ENCODE data around the gene TRIM45. TPM values are rescaled to one million over a fixed set of nuclear protein-coding genes. Genes with fewer than 3 reads are reported as not detected.
A peak's percentile ranks its signal among the peaks of the same experiment; 100 is the strongest.
"Not testable (repeated sequence)": the region's sequence is repeated elsewhere in the genome, so short reads cannot be mapped to it uniquely, and the experiment has no call there.

TRIM45 gene, protein sequence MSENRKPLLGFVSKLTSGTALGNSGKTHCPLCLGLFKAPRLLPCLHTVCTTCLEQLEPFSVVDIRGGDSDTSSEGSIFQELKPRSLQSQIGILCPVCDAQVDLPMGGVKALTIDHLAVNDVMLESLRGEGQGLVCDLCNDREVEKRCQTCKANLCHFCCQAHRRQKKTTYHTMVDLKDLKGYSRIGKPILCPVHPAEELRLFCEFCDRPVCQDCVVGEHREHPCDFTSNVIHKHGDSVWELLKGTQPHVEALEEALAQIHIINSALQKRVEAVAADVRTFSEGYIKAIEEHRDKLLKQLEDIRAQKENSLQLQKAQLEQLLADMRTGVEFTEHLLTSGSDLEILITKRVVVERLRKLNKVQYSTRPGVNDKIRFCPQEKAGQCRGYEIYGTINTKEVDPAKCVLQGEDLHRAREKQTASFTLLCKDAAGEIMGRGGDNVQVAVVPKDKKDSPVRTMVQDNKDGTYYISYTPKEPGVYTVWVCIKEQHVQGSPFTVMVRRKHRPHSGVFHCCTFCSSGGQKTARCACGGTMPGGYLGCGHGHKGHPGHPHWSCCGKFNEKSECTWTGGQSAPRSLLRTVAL
- total RNA-seq: 1 to 10 TPM; 3.1 to 3.9 TPM
- long read RNA-seq, donor 1, partial matches to known transcripts: 0 of 2 reads
- long read RNA-seq, donor 1, other reads (novel, unspliced or antisense): 1 of 2 reads
- long read RNA-seq, donor 2, partial matches to known transcripts: 1 of 9 reads
- long read RNA-seq, donor 2, other reads (novel, unspliced or antisense): 7 of 9 reads

DNA sequence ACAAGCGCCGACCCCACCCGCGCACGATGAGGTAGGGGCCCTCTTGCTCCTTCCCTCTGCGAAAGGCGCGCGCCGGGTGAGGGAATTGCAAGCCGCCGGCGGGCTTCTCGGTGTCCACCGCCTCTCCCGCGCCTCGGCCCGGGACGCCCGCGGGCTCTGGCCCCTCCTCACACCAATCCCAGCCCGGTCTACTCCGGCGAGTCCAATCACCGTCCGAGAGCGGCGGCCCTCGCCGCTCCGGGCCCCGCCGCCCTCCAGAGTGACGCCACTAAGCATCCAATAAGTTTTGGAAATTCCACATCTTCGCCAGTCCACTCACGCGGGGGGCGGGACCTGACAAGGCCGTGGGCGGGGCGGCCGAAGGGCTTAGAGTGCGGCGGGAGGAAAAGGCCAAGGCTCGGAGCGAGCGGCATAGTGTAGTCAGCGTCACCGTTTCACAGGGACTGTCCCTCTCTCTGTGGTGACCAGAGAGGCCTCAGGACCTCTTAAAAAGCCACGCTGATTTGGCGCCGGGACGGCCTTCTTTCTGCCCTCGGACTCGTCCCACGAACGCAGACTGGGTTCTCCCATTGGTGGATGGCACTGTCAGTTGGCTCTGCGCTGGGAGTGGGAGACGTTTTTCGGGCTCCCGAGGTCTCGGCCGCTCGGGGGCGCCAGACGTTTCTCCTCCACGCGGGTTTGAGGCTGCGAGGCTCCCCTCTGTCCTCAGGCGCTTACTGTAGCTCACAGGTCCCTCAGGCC is at the start of gene TRIM45:
Gene TRIM45 (minus strand): TSS at position 161 of the 741 bp plus-strand sequence. CDS start 548 bp downstream, outside the sequence.
- DNase-seq (ENCODE audit: low spot score): peak; percentile 99
- intact Hi-C loops (cut with DNase I): no loop called here

DNA sequence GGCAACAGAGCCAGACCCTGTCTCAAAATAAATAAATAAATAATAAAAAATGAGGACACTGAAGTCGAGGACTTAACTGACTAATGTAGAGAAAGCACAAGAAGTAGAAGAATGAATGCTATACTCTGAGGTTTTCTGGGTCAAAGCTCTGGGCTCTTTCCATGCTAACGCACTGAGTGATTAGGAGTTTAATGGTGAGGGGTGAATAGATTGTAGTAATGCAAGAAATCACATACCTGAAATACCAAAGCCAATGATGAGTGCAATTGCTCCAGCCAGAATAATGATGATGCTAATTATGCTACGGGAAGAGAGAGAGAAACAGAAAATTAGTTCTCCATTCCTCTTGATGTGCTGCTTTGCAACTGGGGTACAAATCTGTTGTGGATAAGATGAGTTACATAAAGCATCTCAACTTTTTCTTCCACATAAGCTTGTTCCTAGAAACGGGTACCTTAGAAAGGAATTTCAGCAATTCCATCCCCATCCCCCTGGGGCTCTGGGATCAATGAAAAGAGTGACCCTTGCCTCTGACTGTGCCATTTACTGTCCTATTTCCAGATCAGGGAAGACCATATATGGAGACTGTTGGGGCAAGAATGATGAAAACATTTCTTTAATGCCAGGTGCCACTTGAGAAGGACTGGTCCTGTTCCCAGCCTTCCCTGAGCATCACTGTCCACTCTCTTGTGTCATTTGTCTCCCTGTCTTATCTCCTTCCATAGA is 48.5 kb upstream of the TRIM45 start:
- intact Hi-C loops (cut with DNase I): no loop called here
- DNase-seq (ENCODE audit: low spot score): no peak

DNA sequence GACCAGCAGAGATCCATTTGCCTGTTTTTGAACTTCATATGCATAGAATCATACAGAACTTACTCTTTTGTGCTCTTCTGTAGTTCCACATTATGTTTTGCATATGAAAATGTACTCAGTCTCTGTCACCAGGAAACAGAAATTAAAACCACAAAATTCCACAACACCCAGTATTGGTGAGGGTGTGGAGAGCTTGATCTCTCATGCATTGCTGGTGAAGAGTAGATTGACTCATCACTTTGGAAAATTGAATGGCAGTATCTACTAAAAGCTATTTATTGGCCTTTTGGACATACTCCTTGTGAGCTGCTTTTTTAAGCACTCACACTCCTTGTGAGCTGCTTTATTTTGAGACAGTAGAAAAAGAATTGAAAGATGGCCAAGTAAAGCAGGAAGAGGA is 45.9 kb upstream of the TRIM45 start:
- intact Hi-C loops (cut with DNase I): no loop called here
- DNase-seq (ENCODE audit: low spot score): no peak

DNA sequence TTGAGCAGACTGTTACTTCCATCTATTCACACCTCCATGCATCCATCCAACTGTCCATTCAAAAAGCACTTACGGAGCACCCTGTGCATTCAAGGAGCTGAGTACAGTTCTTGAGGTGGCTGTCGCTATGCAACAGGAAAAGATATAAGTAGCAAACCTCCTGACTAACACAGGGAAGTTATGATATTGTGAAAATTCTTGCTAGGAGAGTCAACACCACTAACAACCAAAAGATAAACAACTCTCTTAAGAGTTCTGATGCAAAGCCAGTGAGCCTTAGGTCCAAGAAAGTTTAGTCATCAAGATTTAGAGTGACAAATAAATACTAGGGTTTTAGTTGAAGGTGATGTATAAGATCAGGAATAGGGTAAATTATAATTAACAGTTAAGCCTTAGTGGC is 44.5 kb upstream of the TRIM45 start:
- no peak for DNase-seq (ENCODE audit: low spot score)
- intact Hi-C loops (cut with DNase I): no loop called here

DNA sequence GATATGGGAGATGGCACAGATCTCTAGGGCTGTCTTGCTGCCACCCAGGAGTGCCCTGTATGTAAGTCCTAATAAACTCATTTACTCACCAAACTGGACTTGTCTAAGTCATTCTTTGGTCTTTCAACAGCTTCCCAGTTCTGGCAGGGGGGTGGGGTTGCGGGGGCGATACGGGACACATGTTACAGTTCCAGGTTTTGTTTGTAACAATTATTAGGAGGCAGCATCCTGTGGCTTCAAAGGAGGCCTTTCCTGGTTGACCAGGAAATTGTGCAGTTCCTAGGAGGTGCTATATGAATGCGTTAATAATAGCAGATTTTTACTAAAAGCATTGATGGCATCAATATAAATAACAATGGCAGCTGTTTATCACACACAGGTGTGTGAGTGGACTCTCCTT is 42.7 kb upstream of the TRIM45 start:
- DNase-seq (ENCODE audit: low spot score): no peak
- intact Hi-C loops (cut with DNase I): no loop called here

DNA sequence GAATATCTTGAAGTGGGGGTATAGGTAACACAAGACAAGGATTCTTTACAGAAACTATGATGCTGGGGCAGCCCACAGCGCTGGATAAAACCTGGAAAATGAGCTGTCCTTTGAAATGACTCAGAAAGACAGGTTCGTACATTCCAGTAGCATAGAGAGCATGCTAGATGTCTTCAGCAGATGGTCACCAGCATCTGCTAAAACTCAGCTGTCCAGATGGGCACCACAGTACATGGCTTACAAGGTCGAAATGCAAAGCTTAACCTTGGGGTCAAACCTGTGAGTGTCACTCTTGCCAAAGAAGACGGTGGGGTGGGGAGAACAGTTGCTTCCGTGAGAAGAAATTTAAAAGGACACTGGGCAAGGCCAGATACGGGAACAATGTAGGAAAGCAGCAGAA is 41.3 kb upstream of the TRIM45 start:
- no peak for DNase-seq (ENCODE audit: low spot score)
- intact Hi-C loops (cut with DNase I): no loop called here

DNA sequence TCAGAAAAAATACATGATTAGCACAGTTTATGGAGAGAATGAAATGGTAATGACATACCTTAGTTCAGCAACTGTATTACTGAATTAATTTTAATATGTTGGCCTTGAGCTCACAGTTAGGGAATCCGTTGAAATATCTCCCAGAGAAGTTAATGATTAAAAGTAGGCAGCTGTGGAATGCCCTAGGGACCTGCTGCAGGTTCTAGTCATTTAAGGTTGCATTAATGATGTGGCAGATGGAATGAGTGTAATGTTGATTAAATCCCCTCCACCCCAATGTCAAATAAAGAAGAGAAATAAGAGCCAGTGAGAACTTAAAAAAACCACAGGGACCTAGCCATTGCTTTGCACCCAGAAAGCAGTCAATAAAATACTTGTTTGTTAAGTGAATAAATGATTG is 40.3 kb upstream of the TRIM45 start:
- intact Hi-C loops (cut with DNase I): no loop called here
- no peak for DNase-seq (ENCODE audit: low spot score)

DNA sequence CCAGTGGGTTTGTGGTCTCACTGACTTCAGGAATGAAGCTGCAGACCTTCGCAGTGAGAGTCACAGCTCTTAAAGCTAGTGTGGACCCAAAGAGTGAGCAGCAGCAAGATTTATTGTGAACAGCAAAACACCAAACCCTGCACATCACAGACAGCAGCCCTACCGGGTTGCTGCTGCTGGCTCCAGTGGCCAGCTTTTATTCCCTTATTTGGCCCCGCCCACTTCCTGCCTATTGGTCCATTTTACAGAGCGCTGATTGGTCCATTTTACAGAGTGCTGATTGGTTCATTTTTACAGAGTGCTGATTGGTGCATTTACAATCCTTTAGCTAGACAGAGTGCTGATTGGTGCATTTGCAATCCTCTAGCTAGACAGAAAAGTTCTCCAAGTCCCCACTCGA is 29.8 kb upstream of the TRIM45 start:
- intact Hi-C loops (cut with DNase I): not testable (repeated sequence)

DNA sequence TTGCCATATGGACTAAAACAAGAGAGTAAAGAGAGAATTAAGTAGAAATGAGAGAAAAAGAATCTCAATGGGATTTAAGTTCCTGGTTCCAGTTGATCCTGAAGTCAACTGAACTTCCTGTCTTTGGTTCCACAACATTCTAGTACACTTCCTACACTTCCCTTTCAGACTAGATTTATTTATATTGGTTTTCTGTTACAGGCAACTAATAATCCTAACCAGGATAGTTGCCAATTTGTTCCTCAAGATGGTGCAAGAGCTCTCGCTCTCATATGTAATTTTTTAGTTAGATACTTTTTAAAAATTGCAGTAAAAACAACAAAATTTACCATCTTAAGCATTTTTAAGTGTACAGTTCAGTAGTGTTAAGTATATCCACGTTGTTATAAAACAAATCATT is 28.8 kb upstream of the TRIM45 start:
- DNase-seq (ENCODE audit: low spot score): no peak
- intact Hi-C loops (cut with DNase I): no loop called here

More for the DNA sequence above, 29.8 kb upstream of the TRIM45 start:
- not testable (repeated sequence) for DNase-seq (ENCODE audit: low spot score)

DNA sequence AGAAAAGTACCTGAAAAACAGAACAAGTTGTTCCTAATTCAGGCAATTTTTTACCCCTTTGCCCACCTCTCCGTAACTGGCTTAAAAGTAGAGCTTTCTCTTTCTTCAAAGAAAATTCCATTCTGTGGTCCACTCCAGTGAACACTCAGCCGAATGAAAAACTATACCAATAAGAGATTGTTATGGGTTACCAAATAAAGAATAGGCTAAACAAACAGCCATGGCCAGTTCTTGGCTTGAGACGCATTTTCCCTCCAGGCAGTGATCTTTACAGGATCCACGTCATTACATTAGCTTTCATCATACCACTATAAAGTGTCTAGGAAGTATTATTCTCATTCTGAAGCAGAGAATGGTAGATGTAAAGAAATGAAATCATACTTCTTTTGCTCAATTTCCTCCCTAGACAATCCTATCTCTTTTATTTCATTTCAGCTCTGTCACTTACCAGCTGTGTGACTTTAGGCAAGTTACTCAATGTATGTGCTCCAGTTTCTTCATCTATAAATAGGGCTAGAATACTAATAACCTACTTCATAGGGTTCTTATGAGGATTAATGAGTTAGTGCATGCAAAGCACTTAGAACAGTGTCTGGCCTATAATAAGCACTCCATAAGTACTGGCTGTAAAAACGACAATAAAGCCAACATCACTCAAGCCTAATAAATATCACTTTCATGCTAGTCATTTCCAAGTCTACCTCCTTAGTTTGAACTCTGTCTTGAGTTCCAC is 26.5 kb upstream of the TRIM45 start:
- intact Hi-C loops (cut with DNase I): no loop called here
- DNase-seq (ENCODE audit: low spot score): no peak

DNA sequence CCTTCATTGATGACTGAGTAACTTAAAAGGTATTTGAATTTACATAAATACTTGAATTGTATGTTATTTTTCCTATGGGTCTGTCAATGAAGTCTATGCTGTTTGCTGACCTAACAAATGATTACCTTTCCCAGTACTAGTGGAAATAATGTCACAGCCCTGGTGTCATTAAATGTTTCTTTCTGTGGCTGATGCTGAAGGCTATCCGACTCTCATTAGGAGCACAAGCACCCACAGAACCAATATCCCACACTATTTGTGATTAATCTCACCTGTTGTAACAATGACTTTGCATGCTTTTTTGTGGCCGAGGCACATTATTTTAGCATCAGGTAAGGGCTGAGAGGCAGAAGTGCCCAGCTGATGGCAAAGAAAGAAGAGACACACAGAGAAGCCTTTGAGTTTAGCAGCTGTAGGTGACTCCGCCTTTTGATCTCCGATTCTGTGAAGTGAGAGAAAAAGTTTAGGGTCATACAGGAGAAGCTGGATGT is 25.8 kb upstream of the TRIM45 start:
- no peak for DNase-seq (ENCODE audit: low spot score)
- intact Hi-C loops (cut with DNase I): no loop called here

DNA sequence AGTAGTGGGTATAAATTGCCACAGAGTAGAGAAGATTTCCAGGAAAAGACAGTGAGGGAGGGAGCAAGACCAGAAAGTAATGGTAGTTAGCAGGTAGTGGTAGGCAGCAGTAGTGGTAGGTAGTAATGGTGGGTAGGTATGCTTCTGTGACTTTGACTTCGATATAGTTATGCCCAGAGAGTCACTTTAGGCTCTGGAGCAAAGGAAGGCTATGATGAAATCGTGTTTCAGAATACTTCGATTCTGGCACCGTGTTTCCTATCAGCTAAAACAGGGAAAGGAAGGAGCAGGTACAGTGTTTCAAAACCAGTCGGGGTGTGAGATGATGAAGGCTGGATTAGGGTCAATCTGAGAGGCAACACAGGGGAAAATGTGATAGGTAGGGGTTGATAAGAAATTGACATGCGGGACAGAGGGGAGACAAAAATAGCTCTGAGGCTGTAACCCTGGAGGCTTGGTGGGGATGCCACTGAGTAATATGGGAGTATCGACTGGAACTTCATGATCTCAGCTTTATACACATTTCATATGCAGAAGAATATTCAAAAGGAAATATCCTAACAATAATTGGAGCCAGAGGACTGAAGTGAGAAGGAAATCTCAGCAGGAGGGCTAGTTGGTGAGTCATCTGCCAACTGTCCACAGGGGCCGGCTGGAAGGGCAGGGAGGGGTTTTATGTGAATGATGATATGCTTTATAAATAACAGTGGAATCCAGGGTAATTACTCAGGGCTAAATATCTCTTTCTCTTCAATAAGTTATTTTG is 25.2 kb upstream of the TRIM45 start:
- DNase-seq (ENCODE audit: low spot score): no peak
- intact Hi-C loops (cut with DNase I): no loop called here

DNA sequence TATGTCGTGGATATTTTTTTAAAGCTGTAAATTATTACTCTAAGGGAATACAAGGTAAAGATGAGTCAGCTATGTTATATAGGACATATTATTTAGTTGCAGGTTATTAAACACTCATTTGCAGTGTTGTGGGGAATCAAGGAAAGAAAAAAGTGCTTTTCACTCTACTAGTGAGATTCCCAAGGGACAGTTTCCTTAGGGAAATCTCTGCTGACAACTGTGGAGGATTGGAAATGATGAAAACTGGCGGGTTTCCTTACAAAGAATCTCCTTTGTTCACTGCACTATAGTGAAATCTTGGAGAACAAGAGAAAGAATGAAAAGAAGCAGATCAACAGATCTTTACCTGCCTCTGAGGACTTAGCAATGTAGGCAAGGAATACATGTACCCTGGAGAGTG is 24.5 kb upstream of the TRIM45 start:
- intact Hi-C loops (cut with DNase I): no loop called here
- no peak for DNase-seq (ENCODE audit: low spot score)

DNA sequence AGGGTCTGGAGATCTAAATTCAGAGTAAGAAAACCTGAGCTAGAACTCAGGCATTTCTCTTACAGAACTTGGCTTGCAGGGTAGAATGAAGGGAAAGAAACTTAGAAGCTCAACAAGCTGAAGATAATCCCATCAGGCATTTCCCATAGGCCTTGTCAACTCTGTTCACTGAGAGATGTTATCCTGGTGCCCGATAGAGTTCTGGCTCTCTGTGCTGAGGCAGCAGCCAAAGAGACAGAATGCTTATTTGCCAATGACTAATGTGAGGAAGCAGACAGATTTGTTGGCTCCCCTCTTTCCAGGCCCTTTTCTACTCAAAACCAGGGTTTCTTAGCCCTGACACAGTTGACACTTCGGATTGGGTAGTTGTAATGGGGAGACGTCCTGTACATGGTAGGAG is 22.3 kb upstream of the TRIM45 start:
- no peak for DNase-seq (ENCODE audit: low spot score)

DNA sequence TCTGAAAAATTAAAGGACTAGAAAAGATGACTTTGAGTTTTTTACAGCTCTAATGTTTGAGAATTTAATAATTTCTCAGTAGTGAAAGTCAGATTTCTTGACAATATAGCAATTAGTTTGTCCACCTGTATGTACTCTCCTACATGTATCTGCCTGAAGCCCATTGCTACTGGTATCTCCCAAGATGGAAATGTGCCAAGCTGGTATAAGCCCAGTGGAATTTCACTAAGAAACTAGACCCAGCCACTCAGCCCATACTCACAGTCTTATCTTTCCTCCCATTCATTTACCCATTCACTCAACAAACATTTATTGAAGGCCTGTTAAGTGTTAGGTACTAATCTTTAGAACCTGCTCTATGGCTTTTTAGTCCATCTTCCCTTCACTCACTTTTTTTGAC is 21.6 kb upstream of the TRIM45 start:
- intact Hi-C loops (cut with DNase I): no loop called here
- DNase-seq (ENCODE audit: low spot score): no peak

More for the DNA sequence above, 22.3 kb upstream of the TRIM45 start:
- intact Hi-C loops (cut with DNase I): no loop called here

DNA sequence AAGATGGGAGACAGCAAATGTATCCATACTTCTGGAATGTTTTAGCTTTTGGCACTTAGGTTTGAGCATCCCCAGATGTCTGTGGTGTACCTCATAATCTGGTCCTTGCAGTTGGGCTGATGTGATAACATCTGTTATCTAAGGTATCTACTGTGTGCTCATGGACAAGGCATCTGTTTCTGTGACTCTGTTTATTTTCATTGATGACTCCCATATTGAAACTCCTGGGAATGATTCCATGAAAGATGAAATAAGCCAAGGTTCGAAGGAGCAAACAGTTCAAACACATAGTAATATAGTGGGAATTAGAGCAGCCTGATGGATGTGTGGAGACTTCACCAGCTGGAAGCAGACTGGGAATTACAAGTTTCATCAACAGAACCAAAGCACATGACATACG is 20.7 kb upstream of the TRIM45 start:
- DNase-seq (ENCODE audit: low spot score): no peak
- intact Hi-C loops (cut with DNase I): no loop called here

DNA sequence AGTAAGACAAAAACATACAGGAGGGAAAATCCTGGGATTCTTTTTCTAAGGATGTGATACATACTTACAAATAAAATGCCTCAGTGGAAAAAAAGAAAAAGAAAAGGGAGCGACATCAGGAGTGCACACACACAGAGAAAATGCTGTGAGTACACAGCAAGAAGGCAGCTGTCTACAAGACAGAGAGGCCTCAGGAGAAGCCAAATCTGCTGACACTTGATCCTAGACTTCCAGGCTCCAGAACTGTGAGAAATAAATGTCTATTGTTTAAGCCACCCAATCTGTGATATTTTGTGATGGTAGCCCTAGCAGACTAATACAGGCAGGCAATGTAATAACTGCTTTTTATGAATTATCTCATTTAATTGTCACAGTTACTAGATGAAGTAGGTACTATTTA is 17.0 kb upstream of the TRIM45 start:
- intact Hi-C loops (cut with DNase I): loop anchor here in 1 of 2 donors (10.0 kb wide), 1 partner anchor 1654 kb away; no protein-coding TSS in a partner anchor
- DNase-seq (ENCODE audit: low spot score): no peak

DNA sequence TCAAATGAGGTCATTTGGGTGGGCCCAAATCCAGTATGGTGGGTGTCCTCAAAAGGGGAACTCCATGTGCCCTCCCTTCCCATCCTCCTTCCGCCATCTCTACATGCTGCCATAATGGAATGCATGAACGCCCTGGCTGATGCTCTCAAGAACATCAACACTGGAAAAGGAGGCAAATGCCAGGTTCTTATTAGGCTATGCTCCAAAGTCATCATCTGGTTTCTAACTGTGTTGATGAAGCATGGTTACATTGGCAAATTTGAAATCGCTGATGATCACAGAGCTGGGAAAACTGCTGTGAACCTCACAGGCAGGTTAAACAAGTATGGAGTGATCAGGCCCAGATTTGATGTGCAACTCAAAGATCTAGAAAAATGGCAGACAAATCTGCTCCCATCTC is 16.6 kb upstream of the TRIM45 start:
- intact Hi-C loops (cut with DNase I): loop anchor here in 1 of 2 donors (10.0 kb wide), 1 partner anchor 1653 kb away; no protein-coding TSS in a partner anchor
- no peak for DNase-seq (ENCODE audit: low spot score)

All from posterior vena cava (tissue), 2 donors.